AG09309 (cell line): ENCODE data around the gene FAM50A.

Source experiments
- DNase-seq: peaks from one replicate; pipeline ENCODE4 v3.0.0-alpha.2; 2010; ENCODE audit warnings: low read depth
- H3K4me3 ChIP-seq: 2 replicates; pipeline ENCODE4 v1.5.1; 2011; ENCODE audit warnings: mild to moderate bottlenecking, low read depth, low read length, moderate library complexity; ENCODE audit not compliant: control insufficient read depth
- TF ChIP-seq, protein P1 (sequence below): IDR thresholded peaks from 2 replicates; pipeline ENCODE4 v1.5.1; 2011; ENCODE audit warnings: mild to moderate bottlenecking, low read depth, low read length, inconsistent platforms; ENCODE audit not compliant: insufficient read depth, control insufficient read depth; ENCODE audit errors: missing control alignments

Gene FAM50A

DNA sequence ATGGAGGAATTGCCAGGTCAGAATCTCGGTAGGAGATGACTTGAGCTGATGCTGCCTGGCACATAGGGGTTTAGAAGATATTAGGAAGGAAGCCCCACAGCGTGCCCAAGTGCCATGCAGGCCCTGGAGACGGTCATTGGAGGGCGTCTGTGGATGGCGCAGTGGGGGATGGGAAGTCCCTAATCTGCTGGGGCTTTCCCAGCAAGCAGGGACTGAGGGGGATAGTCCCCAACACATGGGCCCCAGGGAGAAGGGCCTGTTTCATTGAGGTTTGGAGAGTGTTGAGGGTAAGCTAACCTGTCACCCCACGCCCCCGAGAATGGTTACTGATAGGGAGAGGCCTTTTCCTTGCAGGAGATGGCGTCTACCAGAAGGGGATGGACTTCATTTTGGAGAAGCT lies 24.8 kb upstream of the FAM50A start:
- no peak overlapping the region for H3K4me3 ChIP-seq
- DNase-seq: no peak
- TF ChIP-seq, protein P1, sequence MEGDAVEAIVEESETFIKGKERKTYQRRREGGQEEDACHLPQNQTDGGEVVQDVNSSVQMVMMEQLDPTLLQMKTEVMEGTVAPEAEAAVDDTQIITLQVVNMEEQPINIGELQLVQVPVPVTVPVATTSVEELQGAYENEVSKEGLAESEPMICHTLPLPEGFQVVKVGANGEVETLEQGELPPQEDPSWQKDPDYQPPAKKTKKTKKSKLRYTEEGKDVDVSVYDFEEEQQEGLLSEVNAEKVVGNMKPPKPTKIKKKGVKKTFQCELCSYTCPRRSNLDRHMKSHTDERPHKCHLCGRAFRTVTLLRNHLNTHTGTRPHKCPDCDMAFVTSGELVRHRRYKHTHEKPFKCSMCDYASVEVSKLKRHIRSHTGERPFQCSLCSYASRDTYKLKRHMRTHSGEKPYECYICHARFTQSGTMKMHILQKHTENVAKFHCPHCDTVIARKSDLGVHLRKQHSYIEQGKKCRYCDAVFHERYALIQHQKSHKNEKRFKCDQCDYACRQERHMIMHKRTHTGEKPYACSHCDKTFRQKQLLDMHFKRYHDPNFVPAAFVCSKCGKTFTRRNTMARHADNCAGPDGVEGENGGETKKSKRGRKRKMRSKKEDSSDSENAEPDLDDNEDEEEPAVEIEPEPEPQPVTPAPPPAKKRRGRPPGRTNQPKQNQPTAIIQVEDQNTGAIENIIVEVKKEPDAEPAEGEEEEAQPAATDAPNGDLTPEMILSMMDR: no peak

DNA sequence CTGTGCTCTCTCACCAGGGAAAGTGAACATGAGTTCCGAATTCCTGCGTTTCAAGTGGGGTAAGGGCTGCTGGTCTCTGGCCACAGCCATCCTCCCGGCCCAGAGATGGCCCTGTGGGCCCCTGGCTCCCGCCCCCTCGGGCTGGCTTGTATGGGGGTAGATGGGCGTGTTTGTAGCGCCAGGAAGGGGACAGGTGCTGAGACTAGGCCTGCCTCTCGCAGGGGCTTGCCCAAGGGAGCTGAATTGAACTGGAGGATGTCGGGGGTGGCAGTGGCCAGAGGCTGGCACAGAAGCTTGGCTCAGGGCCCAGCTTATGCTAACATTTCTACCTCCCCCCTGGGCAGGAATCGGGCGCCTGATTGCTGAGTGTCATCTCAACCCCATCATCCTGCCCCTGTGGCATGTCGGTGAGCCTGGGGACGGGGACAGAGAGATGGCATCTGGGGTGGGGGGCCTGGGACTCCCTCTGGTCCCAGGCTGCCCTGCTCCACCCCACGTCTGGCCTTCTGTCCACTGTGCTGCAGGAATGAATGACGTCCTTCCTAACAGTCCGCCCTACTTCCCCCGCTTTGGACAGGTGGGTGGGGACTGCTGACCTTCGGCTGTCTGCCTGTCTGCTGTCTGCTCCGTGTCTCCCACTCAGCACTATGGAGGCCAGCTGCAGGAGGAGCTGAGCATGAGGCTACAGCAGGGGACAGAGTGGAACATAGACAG lies 24.1 kb upstream of the FAM50A start:
- no peak overlapping the region for H3K4me3 ChIP-seq
- TF ChIP-seq, protein P1: no peak
- no peak for DNase-seq

DNA sequence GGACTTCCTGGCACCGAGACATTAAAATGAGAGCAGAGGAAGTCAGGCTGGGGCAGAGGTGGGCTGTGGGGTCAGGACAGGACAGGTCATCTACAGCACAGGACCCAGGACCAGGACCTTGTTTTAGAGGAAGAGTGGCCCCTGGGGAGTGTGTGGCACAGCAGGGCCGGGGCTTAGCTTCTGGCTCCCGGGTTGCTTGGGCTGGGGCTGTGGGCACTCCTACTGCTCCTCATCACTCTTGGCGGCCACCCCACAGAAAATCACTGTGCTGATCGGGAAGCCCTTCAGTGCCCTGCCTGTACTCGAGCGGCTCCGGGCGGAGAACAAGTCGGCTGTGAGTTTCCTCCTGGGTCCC lies 23.6 kb upstream of the FAM50A start:
- TF ChIP-seq, protein P1: no peak
- no peak for DNase-seq
- H3K4me3 ChIP-seq: no peak overlapping the region

DNA sequence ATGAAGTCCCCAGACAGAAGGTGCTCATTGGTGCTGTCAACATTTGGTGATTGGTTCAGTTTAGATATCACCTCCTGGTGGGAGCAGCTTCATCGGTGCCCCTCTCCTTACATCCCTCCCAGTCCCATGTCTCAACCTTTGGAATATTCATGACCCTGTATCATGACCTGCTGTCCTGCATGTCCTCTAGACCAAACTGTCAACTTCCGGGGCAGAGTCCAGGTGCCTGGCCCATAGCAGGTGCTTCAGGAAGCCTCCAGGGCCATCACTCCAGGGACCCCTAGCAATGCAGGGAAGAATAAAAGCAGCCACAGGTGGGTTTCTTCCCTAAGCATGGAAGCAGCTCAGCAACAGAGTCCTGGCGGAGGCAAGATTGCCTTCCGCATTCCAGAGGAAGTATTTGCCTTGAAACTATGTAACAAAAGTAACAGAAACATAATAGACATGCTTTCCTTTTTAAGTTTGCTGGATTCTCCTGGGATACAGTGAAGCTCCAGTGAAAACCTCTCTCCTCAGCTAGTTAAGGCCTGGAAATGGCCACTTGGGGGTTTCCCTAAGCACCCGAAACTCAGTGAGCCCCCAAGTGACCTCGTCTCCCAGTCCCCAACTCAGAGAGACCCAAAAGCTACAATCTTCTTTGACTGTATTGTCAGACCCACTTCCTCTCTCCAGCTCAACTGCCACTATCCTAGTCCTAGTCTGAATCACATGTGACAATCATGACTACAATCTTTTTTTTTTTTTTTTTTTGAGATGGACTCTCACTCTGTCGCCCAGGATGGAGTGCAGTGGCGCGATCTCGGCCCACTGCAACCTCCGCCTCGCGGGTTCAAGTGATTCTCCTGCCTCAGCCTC lies 16.8 kb upstream of the FAM50A start:
- DNase-seq: no peak
- no peak overlapping the region for H3K4me3 ChIP-seq
- TF ChIP-seq, protein P1: no peak

DNA sequence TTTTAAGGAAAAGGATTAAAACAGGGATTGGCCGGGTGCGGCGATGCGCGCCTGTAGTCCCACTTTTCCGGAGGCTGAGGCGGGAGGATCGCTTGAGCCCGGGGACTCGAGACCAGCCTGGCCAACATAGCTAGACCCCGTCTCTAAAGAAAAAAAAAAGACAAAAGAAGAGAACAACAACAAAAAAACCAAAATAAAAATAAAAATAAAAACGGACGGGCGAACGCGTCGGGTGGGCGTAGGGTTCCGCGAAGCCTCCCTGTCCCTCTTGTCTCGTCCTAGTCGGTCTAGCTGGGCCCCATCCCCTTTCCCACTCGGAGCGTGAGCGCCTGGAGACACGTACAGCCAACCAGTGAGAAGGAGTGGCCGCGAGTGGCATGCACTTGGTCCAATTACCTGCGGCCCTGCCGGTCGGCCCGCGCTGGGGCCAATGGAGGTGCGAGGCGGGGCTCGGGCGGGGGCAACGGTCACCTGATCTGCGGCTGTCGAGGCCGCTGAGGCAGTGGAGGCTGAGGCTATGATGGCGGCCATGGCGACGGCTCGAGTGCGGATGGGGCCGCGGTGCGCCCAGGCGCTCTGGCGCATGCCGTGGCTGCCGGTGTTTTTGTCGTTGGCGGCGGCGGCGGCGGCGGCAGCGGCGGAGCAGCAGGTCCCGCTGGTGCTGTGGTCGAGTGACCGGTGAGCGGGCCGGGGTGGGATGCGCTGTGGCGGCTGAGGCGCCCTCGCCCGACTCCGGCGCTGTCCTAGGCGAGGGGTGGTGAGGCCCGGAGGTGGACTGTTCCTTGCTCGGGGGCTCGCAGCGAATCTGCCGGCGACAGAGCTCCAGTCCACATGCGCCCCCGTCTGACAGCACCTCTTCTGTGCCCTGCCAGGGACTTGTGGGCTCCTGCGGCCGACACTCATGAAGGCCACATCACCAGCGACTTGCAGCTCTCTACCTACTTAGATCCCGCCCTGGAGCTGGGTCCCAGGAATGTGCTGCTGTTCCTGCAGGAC lies 15.5 kb upstream of the FAM50A start, which contains the start of gene ATP6AP1:
Gene ATP6AP1 (plus strand): TSS at position 502 of the 996 bp plus-strand sequence. CDS start 16 bp downstream, at position 518.
- TF ChIP-seq, protein P1: no peak
- peak within 1 kb of the TSS; percentile 67 for H3K4me3 ChIP-seq
- DNase-seq: peak; percentile 78

DNA sequence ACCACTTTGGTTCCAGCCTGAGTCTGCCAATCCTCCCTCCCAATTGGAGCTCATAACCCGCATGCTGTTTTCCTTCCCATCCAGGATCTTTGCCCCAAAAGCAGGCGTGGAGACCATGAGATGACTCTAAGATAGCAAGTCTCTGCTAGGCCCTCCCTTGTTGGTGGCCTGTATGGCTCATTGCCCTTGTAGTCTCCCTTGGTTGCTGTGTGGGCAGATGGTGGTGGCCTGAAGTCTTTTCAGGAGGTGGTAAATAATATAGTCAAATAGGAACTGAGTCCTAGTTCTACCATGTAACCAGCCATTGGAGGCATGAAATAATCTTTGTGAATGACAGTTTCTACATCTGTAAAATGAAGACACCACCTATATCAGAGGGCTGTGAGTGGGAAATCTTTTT lies 14.2 kb upstream of the FAM50A start:
- no peak overlapping the region for H3K4me3 ChIP-seq
- DNase-seq: no peak
- TF ChIP-seq, protein P1: no peak
